Upper lobe of right lung (tissue), 1 donor: Measurements from ENCODE around the gene FAM117A. TPM values are rescaled to one million over a fixed set of nuclear protein-coding genes. Genes with fewer than 3 reads are reported as not detected.

Experiments used
- ATAC-seq: fragments of 200-7000 bp; cut with Tn5 transposase; one replicate; pipeline ENCODE4 v1.9.1; 2020; ENCODE audit warnings: mild to moderate bottlenecking, moderate library complexity
- DNase-seq: peaks from one replicate; pipeline ENCODE4 v3.0.0-alpha.2; 2020
- H3K27ac ChIP-seq: fragments of 200-600 bp; one replicate; pipeline ENCODE4 v1.8.0; 2022
- H3K27me3 ChIP-seq: fragments of 200-600 bp; one replicate; pipeline ENCODE4 v1.8.0; 2022; ENCODE audit warnings: mild to moderate bottlenecking
- H3K36me3 ChIP-seq: fragments of 200-600 bp; one replicate; pipeline ENCODE4 v1.8.0; 2022
- H3K4me1 ChIP-seq: fragments of 200-600 bp; one replicate; pipeline ENCODE4 v1.8.0; 2022
- H3K4me3 ChIP-seq: fragments of 200-600 bp; one replicate; pipeline ENCODE4 v1.8.0; 2022; ENCODE audit warnings: mild to moderate bottlenecking
- H3K9me3 ChIP-seq: fragments of 200-600 bp; one replicate; pipeline ENCODE4 v1.8.0; 2022
- CTCF ChIP-seq: fragments of 200-600 bp; IDR thresholded peaks from one replicate; pipeline ENCODE4 v1.8.0; 2022; ENCODE audit warnings: antibody characterized with exemption
- intact Hi-C: fragments of 100-400 bp; cut with DNase I; formaldehyde crosslinking; loops from one replicate; pipeline ENCODE4 v1.11.0; 2022
- total RNA-seq: library from RNA; stranded (reverse); fragmentation: NEBNext Ultra II Directional; extraction: Animal tissue kit (Norgen Biotek cat#: 25700); gene quantifications from one replicate; pipeline ENCODE4 v1.2.1, GENCODE V29; 2021
- donor health status: DM: no; HTN: yes; CAD: no; lungs with severe emphysema.

FAM117A gene
- total RNA-seq, 1 donor from 2014 or later, result 11.8 TPM

- no peak for TF ChIP-seq CTCF
- no peaks in the 10 kb centered on the region for H3K27me3 ChIP-seq
- DNase-seq (no peak), ATAC-seq (no peak)
- H3K4me1 ChIP-seq, result no peaks in the 10 kb centered on the region
- peaks cover 82% of the 10 kb centered on the region for H3K36me3 ChIP-seq
- no peaks in the 10 kb centered on the region for H3K9me3 ChIP-seq
- H3K4me3 ChIP-seq, result no peak overlapping the region
- intact Hi-C loops, result loop anchor here (5.0 kb wide), 1 partner anchor 45 kb away; the partner anchor contains the start of gene FAM117A
- H3K27ac ChIP-seq, result no peak overlapping the region
Measured at GRCh38 chr17:49717371-49717861, 46.5 kb downstream of the FAM117A start.

DNA sequence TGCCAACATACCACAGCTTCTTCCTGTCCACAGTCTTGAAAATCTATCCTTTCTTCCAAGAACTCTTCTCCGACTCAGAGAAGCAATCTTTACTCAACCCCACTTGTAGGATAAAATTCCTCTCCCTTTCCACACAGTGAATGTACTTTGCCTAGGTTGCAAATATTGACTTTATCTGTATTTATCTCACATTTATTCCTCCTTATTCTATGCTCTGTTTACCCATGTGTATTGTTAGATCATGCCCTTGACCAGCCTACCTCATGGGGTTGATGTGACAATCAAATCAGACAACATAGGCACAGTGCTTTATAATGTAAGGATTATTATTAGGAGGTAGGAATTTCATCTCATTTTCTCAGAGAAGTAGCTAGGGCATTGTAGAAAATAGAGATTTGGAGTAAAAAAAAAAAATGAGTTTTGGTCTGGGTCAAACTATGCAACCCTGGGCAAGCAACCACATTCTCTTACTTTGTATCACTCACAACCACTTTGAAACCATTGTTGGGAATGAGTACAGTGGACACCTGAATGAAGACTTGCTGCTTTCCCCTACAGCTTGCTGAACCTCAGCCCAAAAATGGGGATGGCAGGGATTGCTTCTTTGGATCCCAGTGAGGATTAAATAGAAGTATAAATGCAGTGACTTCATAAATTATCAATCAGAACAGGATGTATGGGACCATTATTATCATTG, 47.1 kb downstream of the FAM117A start:
- Histone ChIP-seq H3K9me3 (no peaks in the 10 kb centered on the region), H3K27me3 (no peaks in the 10 kb centered on the region), H3K36me3 (peaks cover 76% of the 10 kb centered on the region), H3K4me1 (no peaks in the 10 kb centered on the region), H3K4me3 (no peak overlapping the region), H3K27ac (peak overlapping the region; percentile 2)
- intact Hi-C loops, result loop anchor here (5.0 kb wide), 1 partner anchor 45 kb away; the partner anchor contains the start of gene FAM117A
- TF ChIP-seq CTCF, result no peak
- no peak for ATAC-seq
- DNase-seq, result no peak

DNA sequence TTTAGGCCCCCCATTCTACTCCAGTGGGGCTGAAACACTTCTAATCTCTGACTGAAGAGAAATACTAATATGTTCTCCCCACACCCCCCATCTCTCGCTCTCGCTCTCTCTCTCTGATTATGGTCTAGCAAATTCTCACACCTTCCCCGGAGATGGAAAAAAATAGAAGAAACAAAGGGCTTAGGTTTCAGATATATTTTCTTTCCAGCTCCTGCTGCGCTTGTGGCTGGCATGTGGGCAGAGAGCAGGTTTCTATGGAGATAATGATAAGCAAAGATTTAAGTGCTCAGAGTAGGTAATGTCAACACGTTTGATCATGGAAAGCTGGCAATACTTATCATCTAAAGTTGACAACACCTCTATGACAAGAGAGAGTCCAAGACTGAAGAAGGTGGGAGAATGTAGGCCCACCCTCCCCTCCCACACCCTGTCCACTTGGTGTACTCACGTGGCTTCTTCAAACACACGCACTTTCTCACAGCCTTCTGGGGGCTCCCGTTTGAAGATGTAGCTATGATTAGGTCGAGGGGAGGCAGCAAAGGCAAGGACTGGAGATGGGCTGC, 48.1 kb downstream of the FAM117A start:
- no peak for DNase-seq
- Histone ChIP-seq H3K4me3 (no peak overlapping the region), H3K27me3 (no peaks in the 10 kb centered on the region), H3K36me3 (peaks cover 74% of the 10 kb centered on the region), H3K27ac (no peak overlapping the region), H3K4me1 (no peaks in the 10 kb centered on the region), H3K9me3 (no peaks in the 10 kb centered on the region)
- no peak for ATAC-seq
- no peak for TF ChIP-seq CTCF
- intact Hi-C loops, result loop anchor here (5.0 kb wide), 1 partner anchor 47 kb away; the partner anchor contains the start of gene FAM117A

DNA sequence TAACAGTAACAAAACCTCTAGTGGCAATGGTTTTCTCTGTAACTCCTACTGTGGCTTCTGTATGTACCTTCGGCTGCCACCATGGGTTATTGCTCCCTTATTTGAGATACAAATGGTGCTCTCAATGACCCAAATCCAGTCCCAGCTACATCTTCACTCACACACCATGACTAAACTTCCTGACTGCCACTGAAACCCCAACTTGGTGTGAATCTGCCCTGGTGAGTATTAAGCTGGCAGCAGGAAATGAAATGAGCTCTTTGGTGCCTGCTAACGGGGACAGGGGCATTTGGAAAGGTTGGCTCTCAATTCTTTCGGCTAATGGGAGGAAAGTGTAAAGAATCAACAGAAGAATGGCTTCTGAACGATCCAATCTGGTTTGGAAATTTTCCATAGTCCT, 48.7 kb downstream of the FAM117A start:
- Histone ChIP-seq H3K36me3 (peaks cover 70% of the 10 kb centered on the region), H3K9me3 (no peaks in the 10 kb centered on the region), H3K4me1 (no peaks in the 10 kb centered on the region), H3K27me3 (no peaks in the 10 kb centered on the region), H3K27ac (no peak overlapping the region), H3K4me3 (no peak overlapping the region)
- ATAC-seq (no peak), DNase-seq (no peak)
- intact Hi-C loops, result loop anchor here (5.0 kb wide), 1 partner anchor 47 kb away; the partner anchor contains the start of gene FAM117A
- TF ChIP-seq CTCF, result no peak

GRCh38 chr17:49708515-49709183, 55.3 kb downstream of the FAM117A start:
- ATAC-seq (no peak), DNase-seq (no peak)
- Histone ChIP-seq H3K36me3 (peaks cover 39% of the 10 kb centered on the region), H3K4me3 (peak overlapping the region; percentile 92), H3K4me1 (peaks cover 20% of the 10 kb centered on the region), H3K27me3 (no peaks in the 10 kb centered on the region), H3K27ac (peak overlapping the region; percentile 99), H3K9me3 (no peaks in the 10 kb centered on the region)
- intact Hi-C loops, result no loop called here
- no peak for TF ChIP-seq CTCF
